SW480 (cell line): Measurements from ENCODE around the gene PRL.

Source experiments
- DNase-seq: peaks from one replicate; pipeline ENCODE4 v3.0.0-alpha.2; 2016; ENCODE audit warnings: low spot score

The PRL gene

DNA sequence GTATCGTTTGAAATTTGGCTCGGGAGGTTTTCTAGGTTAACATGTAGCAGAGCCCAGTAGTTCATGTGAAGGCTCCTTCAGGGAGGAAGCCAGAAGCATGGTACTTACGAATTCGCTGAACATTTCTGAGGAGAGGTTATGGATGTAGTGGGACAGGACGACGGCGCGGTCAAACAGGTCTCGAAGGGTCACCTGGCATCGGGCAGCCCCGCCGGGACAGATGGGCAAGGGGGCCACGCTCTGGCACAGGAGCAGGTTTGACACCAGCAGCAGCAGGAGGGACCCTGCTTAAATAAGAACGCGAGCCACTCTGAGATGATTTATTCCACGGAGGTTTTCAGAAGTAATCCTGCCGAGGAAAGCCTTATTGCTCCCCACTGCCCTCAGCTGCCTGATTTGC lies 2.5 kb downstream of the PRL start:
- DNase-seq, result no peak

DNA sequence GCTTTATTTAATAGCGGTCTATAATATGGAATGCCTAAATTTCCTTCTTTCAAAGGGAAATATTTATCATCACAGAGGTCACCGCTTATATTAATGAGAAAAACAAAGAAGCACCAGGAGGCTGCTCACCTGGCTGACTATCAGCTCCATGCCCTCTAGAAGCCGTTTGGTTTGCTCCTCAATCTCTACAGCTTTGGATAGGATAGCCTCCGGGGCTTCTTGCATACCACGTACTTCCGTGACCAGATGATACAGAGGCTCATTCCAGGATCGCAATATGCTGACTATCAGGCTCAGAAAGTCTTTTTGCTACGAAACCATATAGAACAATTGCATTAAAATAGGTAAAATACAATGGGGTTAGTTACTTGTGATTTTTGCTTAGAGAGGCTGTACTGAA lies 6.8 kb downstream of the PRL start:
- no peak for DNase-seq

DNA sequence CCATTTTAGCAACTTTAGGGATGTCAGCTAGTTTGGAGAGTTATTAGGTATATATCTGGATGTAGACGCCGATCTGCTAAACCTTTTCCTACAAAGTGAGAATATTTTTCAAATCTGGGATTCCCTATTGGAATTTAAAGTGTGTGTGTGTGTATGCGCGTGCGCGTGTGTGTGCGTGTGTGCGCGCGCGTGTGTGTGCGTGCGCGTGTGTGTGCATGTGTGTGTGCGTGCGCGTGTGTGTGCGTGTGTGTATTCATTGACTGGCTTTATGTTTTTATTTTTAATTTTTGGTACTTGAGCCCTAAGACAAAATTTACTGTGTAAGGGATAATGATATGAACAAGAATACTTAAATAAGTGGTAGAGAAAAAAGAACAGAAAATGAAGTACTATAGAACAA lies 8.1 kb downstream of the PRL start:
- DNase-seq, result no peak

DNA sequence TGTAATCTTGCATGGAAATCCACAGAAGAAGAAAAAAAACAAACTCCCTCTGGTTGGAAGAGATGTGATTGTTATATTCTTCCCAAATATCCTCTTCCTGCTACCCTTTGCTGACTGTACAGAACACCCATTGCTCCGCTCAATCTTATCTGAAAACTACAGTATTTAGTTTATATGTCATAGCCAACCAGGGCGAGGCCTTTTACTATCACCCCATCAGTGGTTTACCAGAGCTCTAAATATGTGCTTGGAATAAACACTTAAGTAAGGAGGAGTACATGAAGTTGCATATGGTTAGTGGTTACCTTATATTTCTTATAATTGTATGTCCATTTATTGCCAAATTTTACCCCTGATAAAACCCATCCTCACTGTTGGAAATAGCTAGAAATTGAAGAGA lies 12.2 kb downstream of the PRL start:
- DNase-seq, result no peak

DNA sequence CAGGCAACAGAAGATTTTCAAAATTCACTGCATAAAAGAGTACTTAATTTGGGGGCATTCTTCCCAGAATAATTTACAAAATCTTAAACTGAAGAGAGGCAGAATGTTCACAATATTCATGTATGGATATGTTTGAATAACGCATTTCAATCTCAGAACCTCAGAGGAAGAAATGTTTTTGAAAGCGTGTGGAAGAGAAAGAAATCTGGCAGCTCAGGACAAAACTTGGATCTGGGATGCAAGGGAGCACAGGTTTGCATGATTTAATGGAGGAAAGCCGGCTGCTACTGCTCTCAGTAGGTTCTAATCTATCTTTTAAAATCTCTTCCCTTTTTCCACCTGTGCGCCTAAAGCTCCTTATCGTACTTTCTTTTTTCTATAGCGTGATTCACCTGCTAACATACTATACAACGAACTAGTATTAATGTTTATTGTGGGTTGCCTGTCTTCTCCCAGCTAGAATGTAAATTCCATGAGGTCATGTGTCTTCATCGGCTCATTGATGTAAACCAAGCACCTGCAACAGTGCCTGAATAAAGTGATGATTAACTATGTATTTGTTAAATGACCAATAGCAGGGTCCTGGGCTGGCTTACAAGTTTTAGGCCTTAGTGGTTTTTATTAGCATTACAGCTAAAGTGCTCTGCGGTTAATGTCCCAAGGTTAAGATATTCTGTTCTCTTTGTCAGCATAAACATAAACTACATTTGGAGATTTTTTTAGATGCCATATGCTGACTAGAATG lies 15.3 kb downstream of the PRL start:
- DNase-seq, result no peak

DNA sequence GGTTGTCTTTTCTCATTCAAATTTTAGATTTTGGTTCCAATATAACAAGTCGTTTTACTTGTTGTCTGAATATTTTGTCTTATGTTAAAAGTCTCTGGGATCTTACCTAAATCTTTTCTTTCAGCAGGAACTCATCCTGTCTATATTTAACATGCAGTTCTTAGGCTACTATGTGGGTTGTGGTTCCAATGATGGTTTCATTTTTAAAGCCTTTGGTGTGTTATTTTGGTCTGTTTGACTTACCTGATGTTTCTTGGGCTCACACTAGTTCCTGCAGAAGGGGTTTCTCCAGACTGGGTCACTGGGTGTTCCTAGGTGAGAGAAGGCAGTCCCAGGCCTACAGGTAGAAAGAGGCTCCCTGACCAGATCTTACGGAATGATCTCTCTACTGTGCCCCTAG lies 17.4 kb downstream of the PRL start:
- DNase-seq, result no peak

DNA sequence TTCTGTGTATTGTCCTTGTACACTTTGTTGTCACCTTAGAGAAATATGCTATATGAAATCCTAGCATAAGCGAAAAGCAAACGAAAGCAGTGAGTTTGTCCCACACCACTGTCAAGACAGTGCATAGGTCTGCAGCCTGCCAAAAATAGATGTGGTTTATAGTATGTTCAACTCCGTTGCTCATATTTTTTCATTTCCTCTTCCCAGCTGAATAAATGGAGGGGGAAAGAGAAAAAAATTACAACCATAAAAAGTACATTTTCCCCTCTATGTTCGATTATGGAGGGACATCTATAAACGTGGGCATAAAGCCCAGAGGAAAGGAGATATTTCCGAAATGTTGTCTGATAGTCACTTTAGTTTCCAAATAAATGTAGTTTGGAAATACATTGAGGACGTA lies 25.8 kb downstream of the PRL start:
- no peak for DNase-seq

DNA sequence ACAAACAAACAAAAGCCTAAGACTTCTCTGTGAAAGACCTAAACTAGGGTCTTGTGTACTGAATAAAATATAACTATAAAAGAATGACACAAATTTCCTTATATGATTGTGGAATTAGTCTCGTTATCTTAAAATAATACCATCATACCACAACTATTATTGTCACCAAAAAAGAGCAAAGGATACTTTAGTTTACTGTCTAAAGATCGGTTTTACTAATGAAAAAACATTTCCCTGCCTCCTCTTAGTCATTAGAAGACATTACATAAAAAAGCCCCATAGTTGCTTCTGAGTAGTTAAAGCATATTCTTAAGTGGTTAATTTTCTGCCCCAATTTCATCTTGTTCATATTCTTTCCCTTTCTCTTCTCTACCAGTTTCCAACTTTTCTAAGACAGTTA lies 33.1 kb downstream of the PRL start:
- DNase-seq, result no peak

DNA sequence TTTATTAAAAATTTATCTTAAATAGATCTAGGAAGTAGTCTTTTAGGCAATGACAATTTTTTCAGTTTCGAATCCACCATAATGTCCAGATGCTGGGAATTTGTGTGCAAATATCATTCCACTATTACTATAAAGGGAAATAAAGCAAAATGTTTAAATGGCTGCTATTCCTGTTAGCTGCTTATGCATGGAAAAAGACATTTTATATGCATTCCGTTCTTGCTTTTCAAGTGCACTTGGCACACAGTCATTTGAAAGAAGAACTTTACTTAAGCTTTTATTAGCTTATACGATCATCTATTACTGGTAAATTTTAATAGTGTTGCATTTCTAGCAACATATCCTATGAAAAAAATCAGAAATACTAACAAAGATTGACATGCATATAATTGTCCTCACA lies 42.0 kb downstream of the PRL start:
- DNase-seq, result no peak

DNA sequence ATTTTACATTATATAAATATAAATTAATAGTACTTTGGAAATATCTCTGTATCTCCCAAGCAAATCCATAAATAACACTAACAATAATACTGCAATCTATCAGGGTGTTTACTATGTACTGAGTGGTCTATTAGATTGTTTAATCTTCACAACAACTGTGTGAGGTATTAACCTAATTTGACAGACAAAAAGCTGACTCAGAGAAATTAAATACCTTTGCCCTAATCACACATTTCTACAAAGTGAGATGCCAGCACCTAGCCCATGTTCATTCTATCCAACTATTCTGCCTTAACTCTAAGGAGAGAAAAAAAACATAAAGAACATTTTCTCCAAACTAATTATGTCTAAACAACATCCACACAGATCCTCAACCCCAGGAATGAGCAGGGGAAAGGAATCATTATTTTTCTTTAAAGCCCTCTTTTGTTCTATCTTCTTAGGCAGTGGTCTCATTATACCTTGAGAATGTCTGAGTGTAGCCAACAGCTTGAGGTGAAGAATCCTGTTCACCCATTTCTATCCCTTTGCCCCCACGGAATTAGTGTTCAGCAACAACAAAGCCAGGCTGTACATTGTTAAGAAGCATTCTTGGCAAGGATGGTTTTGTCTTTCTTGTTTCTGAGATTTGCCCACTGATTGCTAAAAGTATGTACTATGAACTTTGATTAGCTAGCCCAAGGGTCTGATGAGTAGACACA lies 42.7 kb downstream of the PRL start:
- no peak for DNase-seq

DNA sequence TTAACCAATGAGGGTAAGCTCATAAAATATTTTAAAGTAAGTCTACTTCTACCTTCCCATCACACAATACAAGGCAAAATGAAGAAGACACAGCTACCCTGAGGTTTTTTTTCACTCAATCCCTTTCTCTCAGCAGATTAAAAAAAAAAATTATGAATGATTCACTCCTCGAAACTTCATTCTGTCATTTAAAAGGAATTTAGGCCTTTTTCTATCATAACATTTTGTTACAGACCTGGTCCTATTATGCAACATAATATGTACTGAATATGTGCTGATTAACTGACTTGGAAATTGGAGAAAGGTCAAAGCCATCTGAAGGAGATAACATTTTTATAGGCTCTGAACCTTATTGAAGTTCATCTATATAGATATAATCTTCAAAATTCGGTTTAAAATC lies 45.5 kb downstream of the PRL start:
- no peak for DNase-seq

DNA sequence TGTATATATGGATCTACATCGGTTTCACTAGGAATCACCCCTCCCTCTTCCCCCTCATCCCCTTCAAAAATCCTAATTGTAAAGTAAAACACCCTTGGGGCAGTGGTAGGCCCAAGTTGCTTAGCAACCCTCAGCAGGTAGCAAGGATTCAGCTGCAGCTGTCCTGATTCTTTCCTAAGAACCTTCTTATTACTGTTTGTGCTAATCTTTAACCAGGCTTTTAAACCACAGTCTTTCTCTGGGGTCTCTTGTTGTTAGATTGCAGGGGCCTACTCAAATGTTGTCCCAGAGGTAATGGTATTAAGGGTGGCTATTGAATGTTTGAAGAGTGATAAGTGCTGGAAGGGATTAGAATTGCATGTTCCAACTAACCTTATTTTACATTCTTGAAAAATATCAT lies 46.4 kb downstream of the PRL start:
- DNase-seq, result no peak

DNA sequence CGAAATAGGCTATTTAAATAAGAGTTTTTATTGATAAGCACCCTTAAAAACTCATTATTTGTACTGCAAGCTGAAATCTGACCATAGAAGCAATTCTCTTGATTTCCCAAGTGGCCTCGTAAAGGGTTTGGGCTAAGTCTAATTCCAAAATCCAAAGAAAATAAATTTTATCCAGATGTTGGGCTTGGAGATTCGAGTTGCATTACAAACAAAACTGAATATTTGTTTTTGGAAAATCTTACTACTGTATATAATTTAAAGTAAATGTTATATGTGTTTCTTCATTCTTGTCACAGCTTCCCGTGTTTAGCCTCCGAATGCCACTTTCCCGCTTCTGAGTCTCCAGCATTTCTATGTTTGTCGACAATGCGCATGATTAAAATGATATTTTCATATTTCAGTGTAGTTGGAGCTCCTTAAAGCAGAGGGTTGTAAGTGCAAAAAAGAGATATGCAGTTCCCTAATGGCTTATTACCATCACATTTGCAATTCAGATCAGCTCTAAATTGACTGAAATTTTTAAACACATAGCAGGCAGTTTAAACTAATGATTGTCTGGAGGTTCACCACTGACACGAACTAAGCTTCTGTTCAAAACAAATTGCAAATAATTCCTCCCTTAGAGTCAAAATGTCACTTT lies 47.0 kb downstream of the PRL start:
- no peak for DNase-seq

DNA sequence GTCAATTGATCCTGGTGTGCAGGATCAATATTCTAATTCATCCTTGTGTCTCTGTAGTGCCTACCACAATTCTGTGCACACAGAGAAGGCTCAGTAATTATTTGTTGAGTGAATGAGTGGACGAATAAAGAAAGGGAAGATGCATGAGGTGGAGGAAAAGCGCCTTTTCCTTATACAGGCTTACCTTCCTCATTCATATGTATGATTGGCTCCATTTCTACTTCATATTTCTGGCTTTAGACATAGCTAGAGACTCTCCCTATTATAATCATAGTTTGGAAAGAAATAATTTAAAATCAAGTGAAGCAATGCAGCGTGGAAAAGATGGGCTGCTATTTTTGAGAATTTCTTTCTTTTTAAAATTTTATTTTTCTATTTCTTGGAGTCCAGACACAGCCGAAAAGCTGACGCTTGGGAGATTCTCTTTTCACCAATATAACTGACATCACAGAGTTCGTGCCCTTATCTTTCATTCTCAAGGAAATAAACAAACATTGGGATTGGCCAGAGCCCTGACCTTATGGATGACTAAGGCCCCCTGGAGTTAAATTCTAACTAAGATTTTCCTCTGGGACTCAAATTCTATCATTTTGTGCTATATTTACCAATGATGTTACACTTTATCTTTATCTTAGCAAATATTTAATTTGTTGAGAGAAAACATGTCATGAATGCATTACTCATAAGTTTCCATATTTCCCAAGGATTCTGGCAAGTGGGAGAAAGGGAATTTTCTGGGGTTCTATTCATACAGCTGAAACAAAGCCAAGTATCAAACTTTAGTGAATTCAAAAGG lies 48.1 kb downstream of the PRL start:
- DNase-seq, result no peak

DNA sequence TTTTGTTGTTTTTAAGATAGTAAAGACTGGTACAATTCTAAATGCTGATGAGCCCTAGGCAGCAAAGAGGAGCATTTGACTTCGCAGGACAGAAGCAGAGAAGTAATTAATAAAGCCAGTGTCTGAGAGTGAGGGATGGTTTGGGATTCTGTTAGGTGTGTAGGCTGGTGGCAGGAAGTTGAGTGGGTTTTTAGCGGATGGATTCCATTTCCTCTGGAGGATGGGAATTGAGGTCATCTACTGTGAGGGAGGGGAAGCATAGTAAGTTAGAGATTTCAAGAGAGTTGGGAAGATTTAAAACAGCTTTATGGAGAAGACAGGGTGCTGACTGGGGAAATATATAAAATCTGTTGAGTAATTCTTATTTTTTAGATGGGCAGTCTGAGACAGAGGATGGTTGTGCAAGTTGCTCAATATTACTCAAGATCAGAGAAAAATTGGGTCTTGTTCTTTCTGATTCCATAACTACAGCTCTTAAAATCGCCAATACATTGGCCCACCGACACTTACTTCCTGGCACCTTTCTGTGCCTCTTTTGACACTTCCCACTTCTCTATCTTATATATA lies 48.8 kb downstream of the PRL start:
- DNase-seq, result no peak

DNA sequence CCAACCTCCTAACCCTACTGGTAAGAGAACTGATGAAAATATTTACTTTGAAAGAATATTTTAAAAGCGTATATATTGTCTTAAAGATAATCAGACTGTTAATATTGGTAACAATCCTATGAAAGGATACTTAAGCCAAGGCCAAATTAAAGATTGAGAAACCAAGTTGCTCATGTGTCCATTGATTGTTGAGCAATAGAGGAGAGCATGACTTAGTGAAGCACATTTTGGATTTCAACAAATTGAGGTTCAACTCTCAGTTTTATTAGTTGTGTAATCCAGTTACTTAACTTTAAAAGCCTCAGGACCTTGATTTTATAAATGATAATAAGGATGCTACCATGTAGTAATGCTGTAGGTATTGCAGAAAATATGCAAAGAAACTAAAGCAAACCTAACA lies 56.8 kb downstream of the PRL start:
- no peak for DNase-seq

DNA sequence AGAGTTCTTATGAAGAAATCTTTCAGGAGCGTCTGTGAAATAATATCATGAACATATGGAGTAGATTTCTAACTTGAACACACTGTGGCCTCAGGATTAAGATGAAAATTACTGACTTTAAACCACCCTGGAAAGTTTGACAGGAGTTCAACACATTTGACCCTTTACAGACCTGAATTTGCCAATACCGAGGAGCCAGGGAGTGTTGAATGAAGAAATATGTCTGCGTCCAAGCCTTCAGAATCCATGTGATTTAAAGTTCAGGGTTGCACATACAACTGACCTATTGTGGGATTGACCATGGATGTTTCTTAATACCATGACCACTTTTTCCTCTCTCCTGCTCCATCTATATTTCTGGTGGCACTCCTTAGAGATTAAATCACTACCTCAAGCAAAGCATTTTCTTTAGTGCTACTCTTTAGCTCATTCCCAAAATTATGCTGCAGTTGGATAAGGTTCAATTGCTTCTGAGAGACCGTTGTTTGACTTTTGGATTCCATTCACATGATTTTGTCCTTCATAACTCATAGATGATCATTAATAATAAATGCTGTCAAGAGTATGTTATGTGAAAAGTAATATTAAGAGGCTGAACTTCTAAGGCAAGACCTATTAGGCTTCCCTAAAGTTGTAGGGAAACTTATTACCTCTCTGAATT lies 57.4 kb downstream of the PRL start:
- DNase-seq, result no peak

DNA sequence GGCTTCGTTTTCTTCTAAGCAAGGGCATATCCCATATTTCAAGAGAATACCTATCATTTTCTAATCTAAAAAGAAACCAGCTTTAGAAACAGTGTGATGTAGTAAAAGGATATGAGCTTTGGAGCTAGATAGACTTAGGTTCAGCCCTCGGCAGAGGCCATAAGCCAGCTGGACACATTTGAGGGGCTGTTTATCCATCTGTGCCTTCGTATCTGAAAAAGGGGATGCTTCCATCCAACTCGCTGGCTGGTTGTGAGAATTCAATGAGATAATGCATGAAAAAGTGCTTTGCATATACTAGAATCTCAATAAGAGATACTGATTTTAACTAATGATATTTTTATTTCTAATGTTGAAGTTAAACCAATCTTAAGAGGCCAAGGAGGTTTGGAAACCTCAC lies 58.0 kb downstream of the PRL start:
- no peak for DNase-seq

DNA sequence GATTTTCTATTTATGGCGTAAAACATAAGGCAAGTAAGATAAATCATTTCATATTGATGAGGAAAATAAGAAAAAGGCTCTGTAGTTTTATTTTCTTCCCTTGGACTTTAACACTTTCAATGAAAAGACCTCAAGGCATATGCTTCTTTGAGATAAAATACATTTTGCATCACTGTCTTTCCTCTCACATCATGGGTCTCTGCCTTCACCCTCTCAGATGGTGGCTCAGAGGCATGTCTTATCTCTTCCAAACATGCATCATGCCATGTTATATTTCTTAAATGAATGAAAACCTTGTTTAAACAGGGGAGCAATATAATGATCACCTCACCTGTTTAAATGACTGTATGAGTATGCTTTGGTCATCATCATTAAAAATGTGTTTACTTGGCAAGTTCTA lies 59.3 kb downstream of the PRL start:
- no peak for DNase-seq
